ENCODE data around the gene MAN1C1.

GRCh38 chr1:25795946-25796810 lies 179.6 kb downstream of the MAN1C1 start:
- TF ChIP-seq POLR2A (IDR thresholded peaks at IDR 0.05; ENCODE audit: low read depth, low read length) (no peak), POLR2AphosphoS5 (IDR thresholded peaks at IDR 0.05; ENCODE audit: low read depth, low read length) (no peak)

Measured in GM12892 (cell line).